ENCODE data around the gene DSCAML1. TPM values are rescaled to one million over a fixed set of nuclear protein-coding genes. Genes with fewer than 3 reads are reported as not detected.

Gene DSCAML1
- total RNA-seq, 1 donor from 2014 or later, result 0.16 TPM

- FAIRE-seq, result no peak
- H3K4me2 ChIP-seq (ENCODE audit: low read length), result no peak overlapping the region
- no peaks in the 10 kb centered on the region for H3K9me3 Mint-ChIP-seq (ENCODE audit: unreplicated experiment)
- peaks cover 6% of the 10 kb centered on the region for H3K27me3 ChIP-seq (ENCODE audit: insufficient read depth, low read length)
- H3K4me1 ChIP-seq (ENCODE audit: insufficient read depth, low read length), result no peaks in the 10 kb centered on the region
- no peak overlapping the region for H3K27ac Mint-ChIP-seq (ENCODE audit: unreplicated experiment)
- peaks cover 47% of the 10 kb centered on the region for H3K27me3 Mint-ChIP-seq (ENCODE audit: low read depth, unreplicated experiment)
- H3K9me3 ChIP-seq (ENCODE audit: insufficient read depth, low read depth, low read length), result no peaks in the 10 kb centered on the region
- H3K9ac ChIP-seq (ENCODE audit: low read length), result no peak overlapping the region
- H3K27ac ChIP-seq (ENCODE audit: low read depth, low read length), result no peak overlapping the region
- no peak overlapping the region for H2AFZ ChIP-seq (ENCODE audit: low read depth, low read length)
- H3K4me1 Mint-ChIP-seq (ENCODE audit: low read depth, unreplicated experiment), result peaks cover 14% of the 10 kb centered on the region
- no peak overlapping the region for H3K4me3 Mint-ChIP-seq (ENCODE audit: unreplicated experiment)
- DNase-seq (ENCODE audit: low read depth), result no peak
- H4K20me1 ChIP-seq (ENCODE audit: insufficient read depth, low read length), result no peaks in the 10 kb centered on the region
- H3K79me2 ChIP-seq (ENCODE audit: insufficient read depth, low read length), result no peaks in the 10 kb centered on the region
- H3K4me3 ChIP-seq (ENCODE audit: insufficient read depth, low read depth, low read length), result no peak overlapping the region
- H3K36me3 Mint-ChIP-seq (ENCODE audit: low read depth, unreplicated experiment), result no peaks in the 10 kb centered on the region
- TF ChIP-seq EZH2 (IDR thresholded peaks at IDR 0.05; ENCODE audit: insufficient read depth, low read length), result no peak
- TF ChIP-seq CTCF (IDR thresholded peaks at IDR 0.05; ENCODE audit: insufficient read depth, low read depth, low read length), result no peak
- no peaks in the 10 kb centered on the region for H3K36me3 ChIP-seq (ENCODE audit: insufficient read depth, low read length)
Measured at GRCh38 chr11:117515892-117516787, 280.9 kb downstream of the DSCAML1 start.

DNA sequence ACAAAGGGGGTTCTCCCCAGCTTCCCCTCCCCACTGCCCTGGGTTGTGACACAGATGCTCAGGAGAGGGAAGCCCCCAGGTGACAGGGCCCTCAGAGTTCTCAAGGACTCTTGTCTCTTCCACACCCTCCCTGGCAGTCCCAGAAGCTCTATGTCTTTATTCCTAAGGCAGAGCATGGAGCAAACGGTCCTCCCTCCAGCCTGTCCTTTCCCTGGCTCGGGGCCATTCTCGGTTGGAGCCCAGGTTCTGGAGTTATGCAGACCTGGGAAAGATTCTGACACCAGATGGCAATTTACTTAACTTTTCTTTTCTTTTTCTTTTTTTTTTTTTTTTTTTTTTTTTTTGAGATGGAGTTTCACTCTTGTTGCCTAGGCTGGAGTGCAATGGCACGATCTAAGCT is 282.8 kb downstream of the DSCAML1 start:
- Histone ChIP-seq H3K9ac (ENCODE audit: low read length) (no peak overlapping the region), H3K4me1 (ENCODE audit: insufficient read depth, low read length) (no peaks in the 10 kb centered on the region), H3K27ac (ENCODE audit: low read depth, low read length) (no peak overlapping the region), H3K27me3 (ENCODE audit: insufficient read depth, low read length) (peaks cover 13% of the 10 kb centered on the region), H3K36me3 (ENCODE audit: insufficient read depth, low read length) (no peaks in the 10 kb centered on the region), H3K4me2 (ENCODE audit: low read length) (no peak overlapping the region), H3K9me3 (ENCODE audit: insufficient read depth, low read depth, low read length) (no peaks in the 10 kb centered on the region), H4K20me1 (ENCODE audit: insufficient read depth, low read length) (no peaks in the 10 kb centered on the region), H2AFZ (ENCODE audit: low read depth, low read length) (no peak overlapping the region), H3K79me2 (ENCODE audit: insufficient read depth, low read length) (no peaks in the 10 kb centered on the region), H3K4me3 (ENCODE audit: insufficient read depth, low read depth, low read length) (no peak overlapping the region)
- TF ChIP-seq EZH2 (IDR thresholded peaks at IDR 0.05; ENCODE audit: insufficient read depth, low read length) (no peak), CTCF (IDR thresholded peaks at IDR 0.05; ENCODE audit: insufficient read depth, low read depth, low read length) (no peak)
- no peak overlapping the region for H3K4me3 Mint-ChIP-seq (ENCODE audit: unreplicated experiment)
- DNase-seq (ENCODE audit: low read depth), result no peak
- no peak for FAIRE-seq
- H3K36me3 Mint-ChIP-seq (ENCODE audit: low read depth, unreplicated experiment), result no peaks in the 10 kb centered on the region
- H3K27me3 Mint-ChIP-seq (ENCODE audit: low read depth, unreplicated experiment), result peaks cover 45% of the 10 kb centered on the region
- H3K4me1 Mint-ChIP-seq (ENCODE audit: low read depth, unreplicated experiment), result peaks cover 8% of the 10 kb centered on the region
- no peaks in the 10 kb centered on the region for H3K9me3 Mint-ChIP-seq (ENCODE audit: unreplicated experiment)
- H3K27ac Mint-ChIP-seq (ENCODE audit: unreplicated experiment), result no peak overlapping the region

GRCh38 chr11:117513666-117514065 is 283.4 kb downstream of the DSCAML1 start:
- H2AFZ ChIP-seq (ENCODE audit: low read depth, low read length), result no peak overlapping the region
- H3K4me1 ChIP-seq (ENCODE audit: insufficient read depth, low read length), result no peaks in the 10 kb centered on the region
- no peak overlapping the region for H3K9ac ChIP-seq (ENCODE audit: low read length)
- no peaks in the 10 kb centered on the region for H3K36me3 Mint-ChIP-seq (ENCODE audit: low read depth, unreplicated experiment)
- H3K4me2 ChIP-seq (ENCODE audit: low read length), result no peak overlapping the region
- H3K9me3 Mint-ChIP-seq (ENCODE audit: unreplicated experiment), result no peaks in the 10 kb centered on the region
- peaks cover 46% of the 10 kb centered on the region for H3K27me3 Mint-ChIP-seq (ENCODE audit: low read depth, unreplicated experiment)
- H3K27ac Mint-ChIP-seq (ENCODE audit: unreplicated experiment), result no peak overlapping the region
- H4K20me1 ChIP-seq (ENCODE audit: insufficient read depth, low read length), result no peaks in the 10 kb centered on the region
- H3K27me3 ChIP-seq (ENCODE audit: insufficient read depth, low read length), result peaks cover 13% of the 10 kb centered on the region
- no peaks in the 10 kb centered on the region for H3K36me3 ChIP-seq (ENCODE audit: insufficient read depth, low read length)
- H3K27ac ChIP-seq (ENCODE audit: low read depth, low read length), result no peak overlapping the region
- no peak for FAIRE-seq
- DNase-seq (ENCODE audit: low read depth), result no peak
- TF ChIP-seq EZH2 (IDR thresholded peaks at IDR 0.05; ENCODE audit: insufficient read depth, low read length), result no peak
- TF ChIP-seq CTCF (IDR thresholded peaks at IDR 0.05; ENCODE audit: insufficient read depth, low read depth, low read length), result no peak
- H3K4me3 ChIP-seq (ENCODE audit: insufficient read depth, low read depth, low read length), result no peak overlapping the region
- no peaks in the 10 kb centered on the region for H3K9me3 ChIP-seq (ENCODE audit: insufficient read depth, low read depth, low read length)
- no peak overlapping the region for H3K4me3 Mint-ChIP-seq (ENCODE audit: unreplicated experiment)
- no peaks in the 10 kb centered on the region for H3K79me2 ChIP-seq (ENCODE audit: insufficient read depth, low read length)
- peaks cover 5% of the 10 kb centered on the region for H3K4me1 Mint-ChIP-seq (ENCODE audit: low read depth, unreplicated experiment)
